Ishikawa (cell line): ENCODE data around the gene GRK3.

Experiments used
- CEBPB ChIP-seq: IDR thresholded peaks from 2 replicates; pipeline ENCODE4 v1.6.1; 2012
- RAD21 ChIP-seq: IDR thresholded peaks from 2 replicates; pipeline ENCODE4 v1.6.1; 2012; ENCODE audit warnings: low read depth
- TAF1 ChIP-seq: IDR thresholded peaks from 2 replicates; pipeline ENCODE4 v1.6.1; 2012; ENCODE audit warnings: low read depth, mild to moderate bottlenecking
- TCF12 ChIP-seq: IDR thresholded peaks from 2 replicates; pipeline ENCODE4 v1.6.1; 2012; ENCODE audit warnings: low read depth
- TEAD4 ChIP-seq: IDR thresholded peaks from 2 replicates; pipeline ENCODE4 v1.6.1; 2012
- USF1 ChIP-seq: IDR thresholded peaks from 2 replicates; pipeline ENCODE4 v1.6.1; 2012
- ZBTB7A ChIP-seq: IDR thresholded peaks from 2 replicates; pipeline ENCODE4 v1.6.1; 2012; ENCODE audit warnings: low read depth
- TF ChIP-seq, protein P1 (sequence below): IDR thresholded peaks from 2 replicates; pipeline ENCODE4 v1.6.1; 2012; ENCODE audit warnings: low read depth, mild to moderate bottlenecking

DNA sequence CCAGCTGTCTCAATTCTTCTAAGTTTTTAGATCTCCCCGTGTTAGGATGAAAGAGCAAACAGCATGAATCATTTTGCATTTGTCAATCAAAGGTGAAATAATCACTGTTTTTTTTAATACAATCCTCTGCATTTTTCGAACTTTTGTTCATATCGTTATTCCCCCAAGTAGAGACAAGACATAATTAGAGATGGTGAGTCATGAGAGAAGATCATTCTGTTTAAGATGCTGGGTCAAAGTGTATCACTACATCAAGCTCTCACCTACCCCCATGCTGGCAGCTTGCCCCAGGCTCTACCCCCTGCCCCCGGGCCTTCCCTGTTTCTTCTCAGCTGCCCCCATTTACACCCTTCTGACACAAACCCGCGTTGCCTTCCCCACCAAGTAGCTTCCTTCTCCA lies 147.0 kb downstream of the GRK3 start:
- TF ChIP-seq TCF12 (no peak), USF1 (no peak), ZBTB7A (no peak), TAF1 (no peak), TEAD4 (no peak), RAD21 (no peak), CEBPB (no peak)
- TF ChIP-seq, protein P1, sequence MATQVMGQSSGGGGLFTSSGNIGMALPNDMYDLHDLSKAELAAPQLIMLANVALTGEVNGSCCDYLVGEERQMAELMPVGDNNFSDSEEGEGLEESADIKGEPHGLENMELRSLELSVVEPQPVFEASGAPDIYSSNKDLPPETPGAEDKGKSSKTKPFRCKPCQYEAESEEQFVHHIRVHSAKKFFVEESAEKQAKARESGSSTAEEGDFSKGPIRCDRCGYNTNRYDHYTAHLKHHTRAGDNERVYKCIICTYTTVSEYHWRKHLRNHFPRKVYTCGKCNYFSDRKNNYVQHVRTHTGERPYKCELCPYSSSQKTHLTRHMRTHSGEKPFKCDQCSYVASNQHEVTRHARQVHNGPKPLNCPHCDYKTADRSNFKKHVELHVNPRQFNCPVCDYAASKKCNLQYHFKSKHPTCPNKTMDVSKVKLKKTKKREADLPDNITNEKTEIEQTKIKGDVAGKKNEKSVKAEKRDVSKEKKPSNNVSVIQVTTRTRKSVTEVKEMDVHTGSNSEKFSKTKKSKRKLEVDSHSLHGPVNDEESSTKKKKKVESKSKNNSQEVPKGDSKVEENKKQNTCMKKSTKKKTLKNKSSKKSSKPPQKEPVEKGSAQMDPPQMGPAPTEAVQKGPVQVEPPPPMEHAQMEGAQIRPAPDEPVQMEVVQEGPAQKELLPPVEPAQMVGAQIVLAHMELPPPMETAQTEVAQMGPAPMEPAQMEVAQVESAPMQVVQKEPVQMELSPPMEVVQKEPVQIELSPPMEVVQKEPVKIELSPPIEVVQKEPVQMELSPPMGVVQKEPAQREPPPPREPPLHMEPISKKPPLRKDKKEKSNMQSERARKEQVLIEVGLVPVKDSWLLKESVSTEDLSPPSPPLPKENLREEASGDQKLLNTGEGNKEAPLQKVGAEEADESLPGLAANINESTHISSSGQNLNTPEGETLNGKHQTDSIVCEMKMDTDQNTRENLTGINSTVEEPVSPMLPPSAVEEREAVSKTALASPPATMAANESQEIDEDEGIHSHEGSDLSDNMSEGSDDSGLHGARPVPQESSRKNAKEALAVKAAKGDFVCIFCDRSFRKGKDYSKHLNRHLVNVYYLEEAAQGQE: no peak
